ENCODE data around the gene CIB4. TPM values are rescaled to one million over a fixed set of nuclear protein-coding genes. Genes with fewer than 3 reads are reported as not detected.

CIB4 gene
- total and polyA plus RNA-seq, 9 of the 15 experiments (the other 6 are each of a cell fraction or from before 2014, with no cell fraction given), result not detected

DNA sequence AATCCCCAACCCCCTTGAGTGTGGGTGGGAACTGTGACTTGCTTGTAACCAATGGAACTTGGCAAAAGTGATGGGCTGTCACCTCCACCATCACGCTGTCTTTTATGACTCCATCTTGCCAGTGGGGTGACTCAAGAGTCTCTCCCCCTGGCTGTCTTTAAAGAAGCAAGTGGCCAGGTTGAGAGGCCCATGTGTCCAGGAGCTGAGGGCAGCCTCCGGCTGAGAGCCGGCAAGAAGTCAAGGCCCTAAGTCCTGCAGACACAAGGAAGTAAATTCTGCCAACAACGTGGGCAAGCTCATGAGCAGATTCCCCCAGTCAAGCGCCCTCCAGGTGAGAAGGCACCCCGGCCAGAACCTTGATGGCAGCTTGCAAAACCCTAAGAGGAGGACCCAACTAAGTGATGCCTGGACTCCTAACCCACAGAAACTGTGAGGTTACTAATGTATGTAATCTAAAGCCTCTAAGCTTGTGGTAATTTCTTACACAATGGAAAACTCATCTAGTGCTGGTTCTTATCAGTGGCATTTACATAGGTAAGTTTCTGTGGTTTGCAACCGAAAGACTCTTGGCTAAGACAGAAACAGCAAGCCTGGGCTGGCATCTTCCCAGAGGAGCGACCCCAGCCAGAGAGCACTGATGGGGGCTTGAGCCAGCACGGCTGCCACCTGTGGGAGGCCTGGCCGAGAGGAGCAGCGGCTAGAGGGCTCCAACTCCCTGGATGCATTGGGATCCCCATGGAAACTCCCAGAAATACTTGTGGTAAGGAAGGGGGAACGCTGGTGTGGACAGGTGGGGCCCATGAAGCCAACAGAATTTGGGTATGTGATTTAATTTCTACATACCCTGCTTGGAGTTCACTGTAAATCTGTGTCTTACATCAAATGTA, 49.3 kb downstream of the CIB4 start (continued):
- TF ChIP-seq, protein P1, sequence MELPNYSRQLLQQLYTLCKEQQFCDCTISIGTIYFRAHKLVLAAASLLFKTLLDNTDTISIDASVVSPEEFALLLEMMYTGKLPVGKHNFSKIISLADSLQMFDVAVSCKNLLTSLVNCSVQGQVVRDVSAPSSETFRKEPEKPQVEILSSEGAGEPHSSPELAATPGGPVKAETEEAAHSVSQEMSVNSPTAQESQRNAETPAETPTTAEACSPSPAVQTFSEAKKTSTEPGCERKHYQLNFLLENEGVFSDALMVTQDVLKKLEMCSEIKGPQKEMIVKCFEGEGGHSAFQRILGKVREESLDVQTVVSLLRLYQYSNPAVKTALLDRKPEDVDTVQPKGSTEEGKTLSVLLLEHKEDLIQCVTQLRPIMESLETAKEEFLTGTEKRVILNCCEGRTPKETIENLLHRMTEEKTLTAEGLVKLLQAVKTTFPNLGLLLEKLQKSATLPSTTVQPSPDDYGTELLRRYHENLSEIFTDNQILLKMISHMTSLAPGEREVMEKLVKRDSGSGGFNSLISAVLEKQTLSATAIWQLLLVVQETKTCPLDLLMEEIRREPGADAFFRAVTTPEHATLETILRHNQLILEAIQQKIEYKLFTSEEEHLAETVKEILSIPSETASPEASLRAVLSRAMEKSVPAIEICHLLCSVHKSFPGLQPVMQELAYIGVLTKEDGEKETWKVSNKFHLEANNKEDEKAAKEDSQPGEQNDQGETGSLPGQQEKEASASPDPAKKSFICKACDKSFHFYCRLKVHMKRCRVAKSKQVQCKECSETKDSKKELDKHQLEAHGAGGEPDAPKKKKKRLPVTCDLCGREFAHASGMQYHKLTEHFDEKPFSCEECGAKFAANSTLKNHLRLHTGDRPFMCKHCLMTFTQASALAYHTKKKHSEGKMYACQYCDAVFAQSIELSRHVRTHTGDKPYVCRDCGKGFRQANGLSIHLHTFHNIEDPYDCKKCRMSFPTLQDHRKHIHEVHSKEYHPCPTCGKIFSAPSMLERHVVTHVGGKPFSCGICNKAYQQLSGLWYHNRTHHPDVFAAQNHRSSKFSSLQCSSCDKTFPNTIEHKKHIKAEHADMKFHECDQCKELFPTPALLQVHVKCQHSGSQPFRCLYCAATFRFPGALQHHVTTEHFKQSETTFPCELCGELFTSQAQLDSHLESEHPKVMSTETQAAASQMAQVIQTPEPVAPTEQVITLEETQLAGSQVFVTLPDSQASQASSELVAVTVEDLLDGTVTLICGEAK (IDR thresholded peaks at IDR 0.05), result no peak
- TF ChIP-seq, protein P1 (CRISPR knock-in tag; IDR thresholded peaks at IDR 0.05), result no peak
- no peak for TF ChIP-seq BRD9 (IDR thresholded peaks at IDR 0.05; ENCODE audit: low read depth, partially characterized antibody)
